ENCODE data around the gene PARD3. TPM values are rescaled to one million over a fixed set of nuclear protein-coding genes. Genes with fewer than 3 reads are reported as not detected.

Gene PARD3
- total and polyA plus RNA-seq, 2 donors from 2014 or later = 21.1 to 47.5 TPM

DNA sequence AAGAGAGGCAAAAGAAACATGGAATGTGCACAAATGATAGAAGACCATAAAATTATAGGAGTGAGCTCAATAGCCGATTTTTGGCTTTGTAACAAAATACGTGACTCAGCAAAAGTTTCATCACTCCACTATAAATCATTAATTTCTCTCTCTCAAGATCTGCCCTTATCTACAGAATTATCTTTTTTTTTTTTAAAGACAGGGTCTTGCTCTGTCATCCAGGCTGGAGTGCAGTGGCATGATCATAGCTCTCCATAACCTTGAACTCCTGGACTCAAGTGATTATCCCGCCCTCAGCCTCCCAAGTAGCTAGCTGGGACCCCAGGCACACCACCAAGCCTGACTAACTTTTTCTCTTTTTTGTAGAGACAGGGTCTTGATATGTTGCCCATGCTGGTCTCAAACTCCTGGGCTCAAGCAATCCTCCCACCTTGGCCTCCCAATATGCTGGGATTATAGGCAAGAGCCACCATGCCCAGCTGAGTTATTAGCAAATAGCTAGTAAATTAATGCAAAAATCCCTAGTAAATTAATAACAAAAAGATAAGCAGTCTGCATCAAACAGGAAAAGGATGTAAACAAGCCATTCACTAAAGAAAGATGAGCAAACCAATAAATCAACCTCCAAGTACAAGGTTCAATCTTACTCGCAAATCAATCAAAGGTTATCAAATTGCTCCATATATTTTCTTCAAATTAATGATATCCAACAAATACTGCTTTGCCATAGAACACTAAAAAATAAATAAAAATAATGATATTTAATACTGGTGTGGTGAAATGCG lies 450.7 kb downstream of the PARD3 start:
- DNase-seq = no peak
- TF ChIP-seq, protein P1, sequence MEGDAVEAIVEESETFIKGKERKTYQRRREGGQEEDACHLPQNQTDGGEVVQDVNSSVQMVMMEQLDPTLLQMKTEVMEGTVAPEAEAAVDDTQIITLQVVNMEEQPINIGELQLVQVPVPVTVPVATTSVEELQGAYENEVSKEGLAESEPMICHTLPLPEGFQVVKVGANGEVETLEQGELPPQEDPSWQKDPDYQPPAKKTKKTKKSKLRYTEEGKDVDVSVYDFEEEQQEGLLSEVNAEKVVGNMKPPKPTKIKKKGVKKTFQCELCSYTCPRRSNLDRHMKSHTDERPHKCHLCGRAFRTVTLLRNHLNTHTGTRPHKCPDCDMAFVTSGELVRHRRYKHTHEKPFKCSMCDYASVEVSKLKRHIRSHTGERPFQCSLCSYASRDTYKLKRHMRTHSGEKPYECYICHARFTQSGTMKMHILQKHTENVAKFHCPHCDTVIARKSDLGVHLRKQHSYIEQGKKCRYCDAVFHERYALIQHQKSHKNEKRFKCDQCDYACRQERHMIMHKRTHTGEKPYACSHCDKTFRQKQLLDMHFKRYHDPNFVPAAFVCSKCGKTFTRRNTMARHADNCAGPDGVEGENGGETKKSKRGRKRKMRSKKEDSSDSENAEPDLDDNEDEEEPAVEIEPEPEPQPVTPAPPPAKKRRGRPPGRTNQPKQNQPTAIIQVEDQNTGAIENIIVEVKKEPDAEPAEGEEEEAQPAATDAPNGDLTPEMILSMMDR (IDR thresholded peaks at IDR 0.05; ENCODE audit: borderline replicate concordance, extremely low read depth, insufficient read depth) = no peak
- H3K9me3 ChIP-seq (ENCODE audit: control insufficient read depth in 2 of 3, insufficient read depth in 1 of 3, low read length in 3 of 3) = no peaks in the 10 kb centered on the region
- H3K36me3 ChIP-seq (ENCODE audit: control insufficient read depth in 2 of 3, insufficient read depth in 3 of 3, low read length in 3 of 3) = no peaks in the 10 kb centered on the region
- no peak overlapping the region for H3K9ac ChIP-seq (ENCODE audit: low read length in 3 of 3)
- H3K27ac ChIP-seq (ENCODE audit: low read depth in 2 of 2, low read length in 2 of 2) = no peak overlapping the region
- intact Hi-C loops (cut with DNase I) = no loop called here
- H3K4me1 ChIP-seq (ENCODE audit: control insufficient read depth in 2 of 3, insufficient read depth in 2 of 3, low read depth in 1 of 3, low read length in 3 of 3) = no peaks in the 10 kb centered on the region
- H3K4me3 ChIP-seq (ENCODE audit: low read length in 3 of 3) = no peak overlapping the region
- no peaks in the 10 kb centered on the region for H3K27me3 ChIP-seq (ENCODE audit: control insufficient read depth, insufficient read depth, low read length)
- FAIRE-seq = no peak

DNA sequence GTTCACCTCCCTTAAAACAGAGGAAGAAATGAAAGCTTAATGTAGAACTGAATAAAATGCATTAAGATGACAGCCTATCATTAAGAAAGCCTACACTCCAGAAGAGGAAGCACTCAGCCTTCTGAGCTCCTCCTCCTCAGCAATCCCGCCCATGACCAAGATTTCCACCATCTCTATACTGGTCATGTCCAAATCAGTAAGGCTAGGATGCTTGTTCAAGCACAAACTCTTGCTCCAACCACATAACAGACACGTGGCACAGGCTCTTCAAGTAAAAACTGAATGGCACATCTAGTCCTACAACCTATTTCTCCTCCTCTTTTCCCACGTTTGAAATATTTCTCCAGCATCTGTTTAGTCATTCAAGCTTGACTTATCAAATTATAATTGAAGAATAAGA lies 454.1 kb downstream of the PARD3 start:
- TF ChIP-seq, protein P1 (IDR thresholded peaks at IDR 0.05; ENCODE audit: borderline replicate concordance, extremely low read depth, insufficient read depth) = no peak
- intact Hi-C loops (cut with DNase I) = no loop called here
- Histone ChIP-seq H3K36me3 (ENCODE audit: control insufficient read depth in 2 of 3, insufficient read depth in 3 of 3, low read length in 3 of 3) (no peaks in the 10 kb centered on the region), H3K4me3 (ENCODE audit: low read length in 3 of 3) (no peak overlapping the region), H3K27me3 (ENCODE audit: control insufficient read depth, insufficient read depth, low read length) (no peaks in the 10 kb centered on the region), H3K9me3 (ENCODE audit: control insufficient read depth in 2 of 3, insufficient read depth in 1 of 3, low read length in 3 of 3) (no peaks in the 10 kb centered on the region), H3K4me1 (ENCODE audit: control insufficient read depth in 2 of 3, insufficient read depth in 2 of 3, low read depth in 1 of 3, low read length in 3 of 3) (no peaks in the 10 kb centered on the region), H3K27ac (ENCODE audit: low read depth in 2 of 2, low read length in 2 of 2) (no peak overlapping the region), H3K9ac (ENCODE audit: low read length in 3 of 3) (no peak overlapping the region)
- FAIRE-seq = no peak
- DNase-seq = no peak

DNA sequence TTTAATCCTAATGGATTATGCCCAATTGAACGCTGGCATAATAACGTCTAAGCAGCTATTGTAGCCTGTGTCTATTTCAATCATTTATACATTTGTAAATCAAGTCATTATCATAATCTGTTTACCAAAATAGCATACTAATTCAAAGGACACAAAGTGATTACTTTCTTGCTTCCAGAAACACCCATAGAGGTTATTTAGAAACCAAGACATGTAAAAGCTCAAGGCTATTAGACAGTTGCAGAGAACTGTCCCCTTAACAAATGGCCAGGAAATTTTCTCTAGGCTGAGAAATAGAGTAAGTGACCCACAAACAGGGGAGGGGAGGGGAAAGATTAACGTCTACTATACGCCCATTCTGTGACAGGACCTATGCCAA lies 455.7 kb downstream of the PARD3 start:
- TF ChIP-seq, protein P1 (IDR thresholded peaks at IDR 0.05; ENCODE audit: borderline replicate concordance, extremely low read depth, insufficient read depth) = no peak
- FAIRE-seq (no peak), DNase-seq (no peak)
- intact Hi-C loops (cut with DNase I) = no loop called here
- Histone ChIP-seq H3K27me3 (ENCODE audit: control insufficient read depth, insufficient read depth, low read length) (no peaks in the 10 kb centered on the region), H3K9ac (ENCODE audit: low read length in 3 of 3) (no peak overlapping the region), H3K27ac (ENCODE audit: low read depth in 2 of 2, low read length in 2 of 2) (no peak overlapping the region), H3K36me3 (ENCODE audit: control insufficient read depth in 2 of 3, insufficient read depth in 3 of 3, low read length in 3 of 3) (peaks cover 0 to 3% (median 0%) of the 10 kb centered on the region in 3 donors), H3K9me3 (ENCODE audit: control insufficient read depth in 2 of 3, insufficient read depth in 1 of 3, low read length in 3 of 3) (no peaks in the 10 kb centered on the region), H3K4me3 (ENCODE audit: low read length in 3 of 3) (no peak overlapping the region), H3K4me1 (ENCODE audit: control insufficient read depth in 2 of 3, insufficient read depth in 2 of 3, low read depth in 1 of 3, low read length in 3 of 3) (no peaks in the 10 kb centered on the region)

Data from kidney (tissue), 14 donors.